Duodenal mucosa (tissue), 2 donors: ENCODE measurements around the gene PGS1.
A peak's percentile ranks its signal among the peaks of the same experiment; 100 is the strongest.

ENCODE experiments used
- H3K27ac ChIP-seq: one replicate; pipeline ENCODE4 v1.7.0; 2013; ENCODE audit warnings: low read depth, low read length
- H3K27me3 ChIP-seq, 2 donors: one replicate each; pipeline ENCODE4 v1.7.0; 2013; ENCODE audit warnings: low read length in 2 of 2, control low read depth in 1 of 2; ENCODE audit not compliant: insufficient read depth in 2 of 2, control insufficient read depth in 1 of 2
- H3K36me3 ChIP-seq, 2 donors: one replicate each; pipeline ENCODE4 v1.7.0; 2013; ENCODE audit warnings: low read length in 2 of 2, control low read depth in 1 of 2; ENCODE audit not compliant: insufficient read depth in 2 of 2, control insufficient read depth in 1 of 2
- H3K4me1 ChIP-seq, 2 donors: one replicate each; pipeline ENCODE4 v1.7.0; 2013; ENCODE audit warnings: low read length in 2 of 2, control low read depth in 1 of 2; ENCODE audit not compliant: insufficient read depth in 2 of 2, control insufficient read depth in 1 of 2
- H3K4me3 ChIP-seq, 2 donors: one replicate each; pipeline ENCODE4 v1.7.0; 2013; ENCODE audit warnings: low read length in 2 of 2, low read depth in 1 of 2
- H3K9ac ChIP-seq, 2 donors: one replicate each; pipeline ENCODE4 v1.7.0; 2013; ENCODE audit warnings: low read length in 2 of 2, low read depth in 1 of 2
- H3K9me3 ChIP-seq, 2 donors: one replicate each; pipeline ENCODE4 v1.7.0; 2013; ENCODE audit warnings: low read length in 2 of 2, control low read depth in 1 of 2; ENCODE audit not compliant: control insufficient read depth in 1 of 2

The PGS1 gene

DNA sequence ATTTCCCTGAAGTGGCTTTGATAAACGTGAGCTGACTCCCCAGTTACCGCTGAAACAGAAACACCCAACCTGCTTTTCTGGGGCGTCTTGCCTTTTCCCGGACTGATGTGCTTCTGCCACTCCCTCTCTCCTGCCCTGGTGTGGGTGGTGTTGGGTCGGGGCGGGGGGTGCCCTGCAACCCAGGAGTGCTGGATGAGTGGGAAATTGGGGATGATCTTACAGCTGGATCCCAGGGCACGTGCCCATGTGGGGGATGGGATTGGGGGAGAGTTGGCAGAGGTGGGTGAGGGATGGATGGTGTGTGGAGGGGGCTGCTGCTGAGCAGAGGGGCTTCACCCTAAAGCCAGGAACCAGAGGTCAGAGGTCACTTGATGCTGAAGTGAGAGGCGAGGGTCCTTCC lies 28.5 kb downstream of the PGS1 start:
- Histone ChIP-seq H3K4me1 (peaks cover 38 to 47% of the 10 kb centered on the region in 2 donors), H3K9me3 (no peaks in the 10 kb centered on the region), H3K27me3 (no peaks in the 10 kb centered on the region), H3K27ac (no peak overlapping the region), H3K9ac (peak overlapping the region in 1 of 2 donors; percentile 26), H3K4me3 (no peak overlapping the region), H3K36me3 (peaks cover 16 to 42% of the 10 kb centered on the region in 2 donors)

DNA sequence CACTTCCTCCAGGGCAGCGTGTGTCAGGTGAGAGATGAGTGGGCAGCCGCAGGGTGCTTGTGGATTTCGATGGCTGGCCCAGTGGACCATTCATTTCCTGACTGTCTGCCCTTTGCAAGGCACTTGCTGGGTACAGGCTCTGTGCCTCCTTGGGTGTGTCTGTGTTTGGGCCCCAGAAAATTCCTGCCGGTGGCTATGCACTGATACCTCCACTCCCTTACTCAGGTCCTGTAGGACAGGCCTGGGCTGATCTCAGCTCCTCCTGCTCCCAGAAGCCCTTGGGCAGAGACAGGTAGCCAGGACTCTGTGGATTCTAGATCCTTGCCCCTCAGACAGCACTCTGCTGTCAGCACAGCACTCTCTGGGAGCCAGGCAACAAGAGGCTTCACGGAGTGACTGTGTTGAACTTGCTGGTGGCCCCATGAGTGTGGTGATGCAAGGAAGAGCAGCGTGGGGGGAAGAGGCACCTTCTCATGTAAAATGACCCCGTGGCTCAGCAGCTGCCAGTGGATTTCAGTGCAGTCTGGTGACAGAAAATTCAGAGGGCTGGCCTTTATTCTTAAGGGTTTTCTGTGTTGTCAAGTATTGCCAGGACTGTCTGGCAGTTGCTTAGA lies 29.0 kb downstream of the PGS1 start:
- H3K27ac ChIP-seq = no peak overlapping the region
- H3K4me3 ChIP-seq = peak overlapping the region in 1 of 2 donors; percentile 48
- no peaks in the 10 kb centered on the region for H3K27me3 ChIP-seq
- H3K36me3 ChIP-seq = peaks cover 16 to 40% of the 10 kb centered on the region in 2 donors
- H3K9me3 ChIP-seq = no peaks in the 10 kb centered on the region
- peaks cover 44 to 52% of the 10 kb centered on the region in 2 donors for H3K4me1 ChIP-seq
- peak overlapping the region in 1 of 2 donors; percentile 26 for H3K9ac ChIP-seq

DNA sequence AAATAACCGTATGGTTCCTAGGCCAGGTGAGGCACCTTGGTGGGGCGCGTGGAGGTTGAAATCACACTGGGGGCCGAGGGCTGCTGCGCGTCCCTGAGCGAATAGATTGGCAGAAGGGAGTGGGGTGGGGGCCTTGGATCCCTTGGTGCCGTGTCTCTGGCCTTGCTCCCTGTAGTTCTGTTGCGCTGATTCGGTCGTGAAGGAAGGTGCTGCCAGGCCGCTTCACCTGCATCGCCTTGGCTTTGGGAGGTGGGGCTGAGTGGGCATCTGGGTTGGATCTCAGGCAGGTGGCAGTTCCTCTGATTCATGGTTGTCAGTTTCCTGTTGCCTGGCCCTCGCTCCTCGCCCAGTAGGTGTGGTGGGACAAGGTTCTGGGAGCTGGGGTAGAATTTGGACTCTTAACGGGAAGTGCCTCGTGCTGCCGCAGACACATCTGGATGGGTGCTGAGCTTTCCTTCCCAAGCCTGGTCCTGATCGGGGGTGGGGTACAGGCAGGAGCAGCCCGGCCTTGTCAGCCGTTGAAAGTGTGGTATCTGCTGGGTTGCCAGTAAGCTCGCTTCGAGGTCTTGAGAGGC lies 30.1 kb downstream of the PGS1 start:
- no peaks in the 10 kb centered on the region for H3K27me3 ChIP-seq
- peaks cover 55 to 61% of the 10 kb centered on the region in 2 donors for H3K4me1 ChIP-seq
- peaks cover 10 to 40% of the 10 kb centered on the region in 2 donors for H3K36me3 ChIP-seq
- H3K9ac ChIP-seq = peak overlapping the region; percentile 28 to 50
- peak overlapping the region; percentile 48 to 55 for H3K4me3 ChIP-seq
- H3K9me3 ChIP-seq = no peaks in the 10 kb centered on the region
- H3K27ac ChIP-seq = peak overlapping the region; percentile 83

GRCh38 chr17:78409191-78409928 lies 30.9 kb downstream of the PGS1 start:
- no peaks in the 10 kb centered on the region for H3K27me3 ChIP-seq
- no peaks in the 10 kb centered on the region for H3K9me3 ChIP-seq
- peaks cover 4 to 32% of the 10 kb centered on the region in 2 donors for H3K36me3 ChIP-seq
- H3K27ac ChIP-seq = peak overlapping the region; percentile 83
- peak overlapping the region; percentile 48 to 55 for H3K4me3 ChIP-seq
- H3K9ac ChIP-seq = peak overlapping the region; percentile 28 to 50
- H3K4me1 ChIP-seq = peaks cover 62 to 69% of the 10 kb centered on the region in 2 donors

GRCh38 chr17:78411241-78411857 lies 32.9 kb downstream of the PGS1 start:
- H3K36me3 ChIP-seq = peaks cover 3 to 22% of the 10 kb centered on the region in 2 donors
- H3K9ac ChIP-seq = peak overlapping the region; percentile 23 to 39
- H3K27ac ChIP-seq = peak overlapping the region; percentile 61
- H3K27me3 ChIP-seq = no peaks in the 10 kb centered on the region
- H3K4me3 ChIP-seq = no peak overlapping the region
- H3K9me3 ChIP-seq = no peaks in the 10 kb centered on the region
- H3K4me1 ChIP-seq = peaks cover 76 to 82% of the 10 kb centered on the region in 2 donors

DNA sequence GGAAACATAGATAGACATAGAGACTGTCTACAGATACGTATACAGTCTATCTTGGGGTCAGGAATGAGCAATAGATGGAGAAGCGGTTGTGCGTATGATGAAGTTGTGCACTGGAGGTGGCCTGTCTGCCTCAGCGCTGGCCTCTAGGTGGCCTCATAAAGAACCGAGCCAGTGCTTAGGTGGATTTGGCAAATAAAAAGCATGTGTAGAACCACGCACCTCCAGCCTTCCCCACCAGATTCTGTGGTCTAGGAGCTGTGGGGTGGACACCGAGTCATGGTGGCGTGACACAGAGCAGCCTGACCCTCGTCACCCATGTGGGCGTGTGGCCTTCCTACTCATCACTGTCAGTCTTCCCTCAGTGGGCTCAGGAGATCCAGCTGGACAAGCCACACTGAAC lies 34.0 kb downstream of the PGS1 start:
- peaks cover 3 to 16% of the 10 kb centered on the region in 2 donors for H3K36me3 ChIP-seq
- H3K9ac ChIP-seq = no peak overlapping the region
- no peaks in the 10 kb centered on the region for H3K27me3 ChIP-seq
- peaks cover 75 to 85% of the 10 kb centered on the region in 2 donors for H3K4me1 ChIP-seq
- H3K9me3 ChIP-seq = no peaks in the 10 kb centered on the region
- no peak overlapping the region for H3K4me3 ChIP-seq
- H3K27ac ChIP-seq = no peak overlapping the region

DNA sequence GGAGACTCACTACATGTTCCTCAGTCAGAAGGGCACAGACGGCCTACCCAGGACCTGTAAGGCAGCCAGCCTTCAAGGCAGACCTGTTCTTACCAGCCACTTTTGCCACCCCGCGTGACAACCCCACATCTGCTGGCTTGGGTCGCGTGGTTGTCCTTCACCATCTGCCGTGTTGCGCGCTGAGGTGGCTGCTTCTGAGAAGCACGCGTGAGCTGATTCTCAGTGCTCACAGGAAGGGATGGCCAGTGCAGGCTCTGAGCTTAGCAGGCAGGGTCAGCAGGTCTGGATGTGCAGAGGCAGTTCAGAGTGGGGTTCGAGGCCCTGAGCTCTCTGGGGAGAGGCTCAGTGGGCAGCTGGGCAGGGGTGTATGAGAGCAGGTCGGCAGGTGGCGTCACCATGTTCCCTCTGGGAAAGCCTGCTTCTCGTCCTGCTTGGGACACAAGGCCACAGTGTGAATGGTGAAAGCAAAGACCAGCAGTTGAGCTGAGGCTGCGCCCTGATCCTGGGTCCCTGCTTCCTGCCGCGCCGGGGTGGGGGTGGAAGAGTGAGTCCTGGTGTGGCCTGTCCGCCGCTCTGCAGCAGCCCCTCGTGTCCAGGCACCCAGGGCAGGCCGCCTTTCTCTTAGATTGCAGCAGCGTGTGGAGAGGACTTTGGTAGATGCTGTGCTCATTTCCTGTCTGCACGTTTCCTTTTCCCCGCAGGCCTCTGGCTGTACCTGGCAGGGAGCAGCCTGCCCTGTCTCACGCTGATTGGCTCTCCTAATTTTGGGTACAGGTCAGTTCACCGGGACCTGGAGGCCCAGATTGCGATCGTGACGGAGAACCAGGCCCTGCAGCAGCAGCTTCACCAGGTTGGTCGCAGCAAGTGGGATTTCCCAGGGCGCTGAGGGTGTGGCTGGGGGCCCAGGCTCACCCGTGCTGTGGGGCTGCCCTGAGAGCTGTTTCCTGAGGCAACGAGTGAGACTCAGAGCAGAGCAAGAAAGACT lies 36.0 kb downstream of the PGS1 start:
- peaks cover 4 to 17% of the 10 kb centered on the region in 2 donors for H3K36me3 ChIP-seq
- no peaks in the 10 kb centered on the region for H3K27me3 ChIP-seq
- peak overlapping the region in 1 of 2 donors; percentile 9 for H3K4me3 ChIP-seq
- H3K9me3 ChIP-seq = no peaks in the 10 kb centered on the region
- peak overlapping the region; percentile 1 for H3K27ac ChIP-seq
- peaks cover 65 to 69% of the 10 kb centered on the region in 2 donors for H3K4me1 ChIP-seq
- H3K9ac ChIP-seq = peak overlapping the region in 1 of 2 donors; percentile 30

DNA sequence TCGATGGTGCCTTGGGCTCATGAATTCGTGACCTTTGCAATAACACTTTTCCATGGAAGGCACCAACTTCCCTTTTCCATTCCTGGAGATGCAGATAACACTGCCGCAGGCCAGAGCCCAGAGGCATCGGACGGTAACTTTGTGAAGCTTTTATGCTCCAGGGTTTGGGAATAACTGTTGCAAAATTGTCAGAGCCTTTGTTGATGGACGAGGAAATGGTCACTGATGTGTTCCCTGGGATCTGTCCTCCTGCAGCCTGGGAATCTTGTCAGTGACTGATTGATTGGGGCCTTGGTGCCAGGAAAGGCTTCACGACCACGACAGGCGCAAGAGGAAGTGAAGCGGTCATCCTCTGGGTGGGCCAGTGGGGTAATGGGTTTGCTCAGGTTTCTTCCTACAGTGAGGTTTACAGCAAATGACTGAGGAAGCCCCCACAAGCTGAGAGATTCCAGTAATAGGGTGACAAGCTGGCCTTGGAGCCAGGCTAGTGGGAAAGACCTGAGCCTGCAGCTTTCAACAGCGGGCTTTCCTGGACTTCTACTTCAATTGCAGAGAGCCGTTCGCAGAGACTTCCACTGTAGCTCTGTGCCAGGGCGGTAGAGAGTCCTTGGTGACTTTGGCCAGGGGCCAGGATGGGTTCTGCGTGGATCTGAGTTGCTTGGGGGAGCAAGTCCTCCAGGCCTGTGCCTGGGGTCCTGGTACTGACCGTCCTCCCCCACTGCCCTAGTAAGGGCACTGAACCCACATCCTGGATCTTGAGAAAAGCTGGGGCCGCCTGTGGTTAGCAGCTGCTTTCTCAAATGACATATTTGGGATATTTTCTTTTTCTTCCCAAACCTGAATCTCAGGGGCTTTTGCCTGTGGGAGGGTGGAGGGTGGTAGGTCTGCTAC lies 37.6 kb downstream of the PGS1 start:
- H3K9ac ChIP-seq = peak overlapping the region; percentile 19 to 42
- peaks cover 9 to 26% of the 10 kb centered on the region in 2 donors for H3K36me3 ChIP-seq
- H3K4me1 ChIP-seq = peaks cover 61 to 68% of the 10 kb centered on the region in 2 donors
- H3K9me3 ChIP-seq = no peaks in the 10 kb centered on the region
- H3K4me3 ChIP-seq = no peak overlapping the region
- no peaks in the 10 kb centered on the region for H3K27me3 ChIP-seq
- H3K27ac ChIP-seq = peak overlapping the region; percentile 79
